Tibial nerve (tissue), 4 donors: ENCODE measurements around the gene IQGAP2.

Source experiments
- CTCF ChIP-seq, 5 experiments: fragments of 200-600 bp in 3 of 5; fragments of 450-650 bp in 2 of 5; sonication (generic) in 3 of 5; IDR thresholded peaks; one replicate each; pipeline ENCODE4 v1.5.1; 2016 to 2019; ENCODE audit warnings: antibody characterized with exemption in 5 of 5, mild to moderate bottlenecking in 3 of 5, moderate library complexity in 2 of 5
- EP300 ChIP-seq, 2 donors: sonication (generic); formaldehyde crosslinking; IDR thresholded peaks; one replicate each; pipeline ENCODE4 v1.6.1; 2017; ENCODE audit warnings: antibody characterized with exemption in 2 of 2, mild to moderate bottlenecking in 1 of 2
- POLR2A ChIP-seq, 2 donors: fragments of 450-650 bp; IDR thresholded peaks; one replicate each; pipeline ENCODE4 v1.6.1; 2017; ENCODE audit warnings: antibody characterized with exemption in 2 of 2, mild to moderate bottlenecking in 2 of 2, moderate library complexity in 2 of 2

GRCh38 chr5:76415855-76416254 lies 12.8 kb downstream of the IQGAP2 start:
- no peak for TF ChIP-seq CTCF (IDR thresholded peaks at IDR 0.05)
- TF ChIP-seq POLR2A (IDR thresholded peaks at IDR 0.05) = no peak
- TF ChIP-seq EP300 (IDR thresholded peaks at IDR 0.05) = no peak
